ENCODE data around the gene TNIP3. TPM values are rescaled to one million over a fixed set of nuclear protein-coding genes. Genes with fewer than 3 reads are reported as not detected.

TNIP3 gene, protein sequence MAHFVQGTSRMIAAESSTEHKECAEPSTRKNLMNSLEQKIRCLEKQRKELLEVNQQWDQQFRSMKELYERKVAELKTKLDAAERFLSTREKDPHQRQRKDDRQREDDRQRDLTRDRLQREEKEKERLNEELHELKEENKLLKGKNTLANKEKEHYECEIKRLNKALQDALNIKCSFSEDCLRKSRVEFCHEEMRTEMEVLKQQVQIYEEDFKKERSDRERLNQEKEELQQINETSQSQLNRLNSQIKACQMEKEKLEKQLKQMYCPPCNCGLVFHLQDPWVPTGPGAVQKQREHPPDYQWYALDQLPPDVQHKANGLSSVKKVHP
- not detected in 2 replicates for total RNA-seq (ENCODE audit: low replicate concordance)

DNA sequence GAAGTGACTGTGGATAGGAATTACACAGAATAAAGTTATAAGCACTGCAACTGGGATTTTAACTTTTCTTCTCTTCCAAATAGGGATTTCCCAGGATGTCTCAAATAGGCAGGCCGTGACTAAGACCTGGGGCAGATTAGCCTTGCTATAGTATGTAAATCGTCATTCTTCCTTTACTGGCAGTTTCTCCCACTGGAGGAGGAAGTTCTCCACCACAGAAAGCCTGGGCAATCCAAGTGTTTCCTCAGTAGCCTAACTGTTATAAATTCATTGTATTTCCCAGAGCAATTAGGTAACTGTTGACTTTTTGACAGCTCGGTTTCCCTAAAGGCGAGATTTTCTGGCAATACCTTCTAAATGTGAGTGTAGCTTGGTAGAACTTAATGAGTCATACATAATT is at the start of gene TNIP3:
TSS of gene TNIP3 (minus strand) at position 31 of the 400 bp plus-strand sequence. CDS start 196 bp downstream, outside the sequence.
- Histone ChIP-seq H3K9me3 (ENCODE audit: low read depth) (no peaks in the 10 kb centered on the region), H3K79me2 (ENCODE audit: low read depth) (no peaks in the 10 kb centered on the region), H3K36me3 (no peaks in the 10 kb centered on the region), H3K27ac (no peak within 1 kb of the TSS), H3K4me1 (no peaks in the 10 kb centered on the region), H2AFZ (replicated peaks) (no peak within 1 kb of the TSS), H3K9ac (no peak within 1 kb of the TSS), H3K27me3 (no peaks in the 10 kb centered on the region), H3F3A (ENCODE audit: low read depth) (no peaks in the 10 kb centered on the region), H4K20me1 (ENCODE audit: low read depth) (no peaks in the 10 kb centered on the region), H3K4me3 (no peak within 1 kb of the TSS), H3K4me2 (no peak within 1 kb of the TSS)
- no peak for DNase-seq (ENCODE audit: low spot score)
- no peaks in the 10 kb centered on the region for H3K9me3 Mint-ChIP-seq
- no peaks in the 10 kb centered on the region for H3K4me1 Mint-ChIP-seq
- H3K36me3 Mint-ChIP-seq, result no peaks in the 10 kb centered on the region
- no peak within 1 kb of the TSS for H3K4me3 Mint-ChIP-seq
- H3K27ac Mint-ChIP-seq, result no peak within 1 kb of the TSS
- H3K27me3 Mint-ChIP-seq (ENCODE audit: insufficient read depth, low read depth), result peaks cover 2% of the 10 kb centered on the region
- TF ChIP-seq EZH2 (IDR thresholded peaks at IDR 0.05), result no peak
- TF ChIP-seq, protein P1, sequence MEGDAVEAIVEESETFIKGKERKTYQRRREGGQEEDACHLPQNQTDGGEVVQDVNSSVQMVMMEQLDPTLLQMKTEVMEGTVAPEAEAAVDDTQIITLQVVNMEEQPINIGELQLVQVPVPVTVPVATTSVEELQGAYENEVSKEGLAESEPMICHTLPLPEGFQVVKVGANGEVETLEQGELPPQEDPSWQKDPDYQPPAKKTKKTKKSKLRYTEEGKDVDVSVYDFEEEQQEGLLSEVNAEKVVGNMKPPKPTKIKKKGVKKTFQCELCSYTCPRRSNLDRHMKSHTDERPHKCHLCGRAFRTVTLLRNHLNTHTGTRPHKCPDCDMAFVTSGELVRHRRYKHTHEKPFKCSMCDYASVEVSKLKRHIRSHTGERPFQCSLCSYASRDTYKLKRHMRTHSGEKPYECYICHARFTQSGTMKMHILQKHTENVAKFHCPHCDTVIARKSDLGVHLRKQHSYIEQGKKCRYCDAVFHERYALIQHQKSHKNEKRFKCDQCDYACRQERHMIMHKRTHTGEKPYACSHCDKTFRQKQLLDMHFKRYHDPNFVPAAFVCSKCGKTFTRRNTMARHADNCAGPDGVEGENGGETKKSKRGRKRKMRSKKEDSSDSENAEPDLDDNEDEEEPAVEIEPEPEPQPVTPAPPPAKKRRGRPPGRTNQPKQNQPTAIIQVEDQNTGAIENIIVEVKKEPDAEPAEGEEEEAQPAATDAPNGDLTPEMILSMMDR (IDR thresholded peaks at IDR 0.05), result no peak
- no peak for TF ChIP-seq EZH2phosphoT487 (IDR thresholded peaks at IDR 0.05)

DNA sequence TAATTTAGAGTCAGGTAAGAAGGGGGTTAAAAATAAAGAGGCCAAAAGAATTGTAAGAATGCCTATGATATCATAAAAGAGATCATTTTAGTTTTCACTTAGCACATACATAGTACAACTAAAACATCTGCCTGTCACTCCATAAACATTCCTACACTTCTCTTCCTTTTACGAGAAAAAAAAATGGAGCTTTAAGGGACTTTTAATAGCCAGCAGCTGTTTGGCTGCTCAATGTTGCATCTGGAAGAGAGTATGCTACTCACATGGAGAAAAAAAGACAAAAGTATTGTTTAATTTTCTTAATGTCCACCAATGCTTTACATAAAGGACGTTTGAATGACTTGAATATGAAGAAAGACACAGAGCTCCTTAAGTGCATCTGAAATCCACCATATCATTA is 48.7 kb upstream of the TNIP3 start:
- Mint-ChIP-seq H3K4me3 (no peak overlapping the region), H3K27me3 (ENCODE audit: insufficient read depth, low read depth) (no peaks in the 10 kb centered on the region), H3K9me3 (no peaks in the 10 kb centered on the region), H3K4me1 (peaks cover 2% of the 10 kb centered on the region), H3K27ac (no peak overlapping the region), H3K36me3 (no peaks in the 10 kb centered on the region)
- H3K36me3 ChIP-seq, result no peaks in the 10 kb centered on the region
- H3K27me3 ChIP-seq, result no peaks in the 10 kb centered on the region
- H3K4me2 ChIP-seq, result no peak overlapping the region
- H3K79me2 ChIP-seq (ENCODE audit: low read depth), result no peaks in the 10 kb centered on the region
- no peak overlapping the region for H3K27ac ChIP-seq
- no peak overlapping the region for H3K4me3 ChIP-seq
- H3K4me1 ChIP-seq, result peaks cover 16% of the 10 kb centered on the region
- H3K9me3 ChIP-seq (ENCODE audit: low read depth), result no peaks in the 10 kb centered on the region
- no peak for DNase-seq (ENCODE audit: low spot score)
- H3F3A ChIP-seq (ENCODE audit: low read depth), result peaks cover 5% of the 10 kb centered on the region
- H2AFZ ChIP-seq (replicated peaks), result no peak overlapping the region
- H4K20me1 ChIP-seq (ENCODE audit: low read depth), result no peaks in the 10 kb centered on the region
- TF ChIP-seq EZH2phosphoT487 (IDR thresholded peaks at IDR 0.05) (no peak), EZH2 (IDR thresholded peaks at IDR 0.05) (no peak)
- TF ChIP-seq, protein P1 (IDR thresholded peaks at IDR 0.05), result no peak
- H3K9ac ChIP-seq, result no peak overlapping the region

DNA sequence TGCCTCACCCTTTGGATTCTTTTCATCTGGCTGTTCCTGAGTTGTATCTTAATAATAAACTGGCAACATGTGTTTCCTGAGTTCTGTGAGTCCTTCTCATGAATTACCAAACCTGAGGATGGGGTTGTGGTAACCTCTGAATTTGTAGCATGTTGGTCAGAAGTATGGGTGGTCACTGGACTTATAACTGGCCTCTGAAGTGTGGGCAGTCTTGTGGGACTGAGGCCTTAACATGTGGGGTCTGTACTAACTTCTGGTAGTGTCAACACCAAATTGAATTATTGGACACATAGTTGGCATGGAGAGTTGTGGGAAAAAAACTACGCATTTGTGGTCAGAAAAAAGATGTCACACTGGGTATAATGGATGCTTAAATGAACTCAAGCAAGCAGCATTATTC is 45.0 kb upstream of the TNIP3 start:
- no peak overlapping the region for H3K4me2 ChIP-seq
- Mint-ChIP-seq H3K9me3 (no peaks in the 10 kb centered on the region), H3K27ac (no peak overlapping the region), H3K4me3 (no peak overlapping the region), H3K36me3 (no peaks in the 10 kb centered on the region), H3K4me1 (no peaks in the 10 kb centered on the region), H3K27me3 (ENCODE audit: insufficient read depth, low read depth) (no peaks in the 10 kb centered on the region)
- H4K20me1 ChIP-seq (ENCODE audit: low read depth), result no peaks in the 10 kb centered on the region
- H3K9ac ChIP-seq, result no peak overlapping the region
- H3K27me3 ChIP-seq, result no peaks in the 10 kb centered on the region
- no peaks in the 10 kb centered on the region for H3K9me3 ChIP-seq (ENCODE audit: low read depth)
- TF ChIP-seq EZH2 (IDR thresholded peaks at IDR 0.05) (no peak), EZH2phosphoT487 (IDR thresholded peaks at IDR 0.05) (no peak)
- peaks cover 5% of the 10 kb centered on the region for H3F3A ChIP-seq (ENCODE audit: low read depth)
- H3K4me3 ChIP-seq, result no peak overlapping the region
- no peaks in the 10 kb centered on the region for H3K79me2 ChIP-seq (ENCODE audit: low read depth)
- H2AFZ ChIP-seq (replicated peaks), result no peak overlapping the region
- no peak overlapping the region for H3K27ac ChIP-seq
- H3K4me1 ChIP-seq, result peaks cover 16% of the 10 kb centered on the region
- H3K36me3 ChIP-seq, result no peaks in the 10 kb centered on the region
- no peak for DNase-seq (ENCODE audit: low spot score)
